GM20000 (cell line): ENCODE results near the gene EPHB3.

Source experiments
- DNase-seq: peaks from one replicate; pipeline ENCODE4 v3.0.0; 2012; ENCODE audit warnings: low spot score
- TF ChIP-seq, protein P1 (sequence below): IDR thresholded peaks from 2 replicates; pipeline ENCODE4 v1.5.1; 2012; ENCODE audit warnings: mild to moderate bottlenecking, control low read depth; ENCODE audit errors: extremely low read depth, missing control alignments

EPHB3 gene

DNA sequence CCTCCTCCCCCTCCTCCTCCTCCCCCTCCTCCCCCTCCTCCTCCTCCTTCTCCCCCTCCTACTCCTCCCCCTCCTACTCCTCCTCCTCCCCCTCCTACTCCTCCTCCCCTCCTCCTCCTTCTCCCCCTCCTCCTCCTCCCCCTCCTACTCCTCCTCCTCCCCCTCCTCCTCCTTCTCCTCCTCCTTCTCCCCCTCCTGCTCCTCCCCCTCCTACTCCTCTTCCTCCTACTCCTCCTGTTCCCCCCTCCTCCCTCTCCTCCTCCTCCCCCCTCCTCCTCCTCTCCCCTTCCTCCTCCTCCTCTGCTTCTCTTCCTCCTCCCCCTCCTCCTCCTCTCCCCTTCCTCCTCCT, 17.1 kb upstream of the EPHB3 start:
- TF ChIP-seq, protein P1, sequence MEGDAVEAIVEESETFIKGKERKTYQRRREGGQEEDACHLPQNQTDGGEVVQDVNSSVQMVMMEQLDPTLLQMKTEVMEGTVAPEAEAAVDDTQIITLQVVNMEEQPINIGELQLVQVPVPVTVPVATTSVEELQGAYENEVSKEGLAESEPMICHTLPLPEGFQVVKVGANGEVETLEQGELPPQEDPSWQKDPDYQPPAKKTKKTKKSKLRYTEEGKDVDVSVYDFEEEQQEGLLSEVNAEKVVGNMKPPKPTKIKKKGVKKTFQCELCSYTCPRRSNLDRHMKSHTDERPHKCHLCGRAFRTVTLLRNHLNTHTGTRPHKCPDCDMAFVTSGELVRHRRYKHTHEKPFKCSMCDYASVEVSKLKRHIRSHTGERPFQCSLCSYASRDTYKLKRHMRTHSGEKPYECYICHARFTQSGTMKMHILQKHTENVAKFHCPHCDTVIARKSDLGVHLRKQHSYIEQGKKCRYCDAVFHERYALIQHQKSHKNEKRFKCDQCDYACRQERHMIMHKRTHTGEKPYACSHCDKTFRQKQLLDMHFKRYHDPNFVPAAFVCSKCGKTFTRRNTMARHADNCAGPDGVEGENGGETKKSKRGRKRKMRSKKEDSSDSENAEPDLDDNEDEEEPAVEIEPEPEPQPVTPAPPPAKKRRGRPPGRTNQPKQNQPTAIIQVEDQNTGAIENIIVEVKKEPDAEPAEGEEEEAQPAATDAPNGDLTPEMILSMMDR: no peak
- no peak for DNase-seq

DNA sequence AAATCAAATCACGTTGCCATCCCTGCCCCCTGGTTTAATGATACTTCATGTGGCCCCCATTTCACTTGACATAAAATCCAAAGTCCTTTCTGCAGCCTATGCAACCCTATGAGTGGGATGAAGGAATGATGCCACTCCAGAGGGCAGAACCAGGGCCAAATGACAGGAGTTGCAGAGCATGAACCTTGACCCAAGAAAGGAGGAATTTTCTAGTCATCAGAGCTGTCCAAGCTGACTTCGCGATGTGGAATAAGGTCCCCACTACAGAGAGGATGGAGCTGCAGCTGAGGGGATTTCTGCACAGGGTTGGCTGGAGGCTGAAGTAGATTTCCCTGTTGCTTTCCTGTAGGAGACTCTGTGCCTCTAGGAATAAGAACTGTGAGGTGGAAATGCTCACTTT, 15.8 kb upstream of the EPHB3 start:
- TF ChIP-seq, protein P1: no peak
- DNase-seq: no peak

DNA sequence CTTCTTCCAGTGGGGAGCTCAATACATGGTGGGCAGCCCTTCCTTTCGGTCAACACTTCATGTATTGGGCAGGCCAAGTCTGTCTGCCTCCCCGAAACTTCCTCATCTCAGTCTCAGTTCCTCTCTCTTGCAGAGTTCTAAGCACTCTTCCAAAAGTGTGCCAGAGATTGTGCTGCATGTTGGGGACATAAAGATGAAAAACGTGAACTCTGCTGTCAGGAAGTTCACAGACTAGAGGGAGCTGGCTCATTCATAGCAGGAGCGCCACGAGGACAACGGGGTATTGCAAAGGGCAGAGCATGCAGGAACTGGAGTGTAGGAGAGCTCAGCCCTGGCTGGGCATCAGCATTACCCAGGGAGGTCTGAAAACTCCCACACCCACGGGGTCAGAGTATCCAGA, 15.3 kb upstream of the EPHB3 start:
- peak; percentile 52 for DNase-seq

DNA sequence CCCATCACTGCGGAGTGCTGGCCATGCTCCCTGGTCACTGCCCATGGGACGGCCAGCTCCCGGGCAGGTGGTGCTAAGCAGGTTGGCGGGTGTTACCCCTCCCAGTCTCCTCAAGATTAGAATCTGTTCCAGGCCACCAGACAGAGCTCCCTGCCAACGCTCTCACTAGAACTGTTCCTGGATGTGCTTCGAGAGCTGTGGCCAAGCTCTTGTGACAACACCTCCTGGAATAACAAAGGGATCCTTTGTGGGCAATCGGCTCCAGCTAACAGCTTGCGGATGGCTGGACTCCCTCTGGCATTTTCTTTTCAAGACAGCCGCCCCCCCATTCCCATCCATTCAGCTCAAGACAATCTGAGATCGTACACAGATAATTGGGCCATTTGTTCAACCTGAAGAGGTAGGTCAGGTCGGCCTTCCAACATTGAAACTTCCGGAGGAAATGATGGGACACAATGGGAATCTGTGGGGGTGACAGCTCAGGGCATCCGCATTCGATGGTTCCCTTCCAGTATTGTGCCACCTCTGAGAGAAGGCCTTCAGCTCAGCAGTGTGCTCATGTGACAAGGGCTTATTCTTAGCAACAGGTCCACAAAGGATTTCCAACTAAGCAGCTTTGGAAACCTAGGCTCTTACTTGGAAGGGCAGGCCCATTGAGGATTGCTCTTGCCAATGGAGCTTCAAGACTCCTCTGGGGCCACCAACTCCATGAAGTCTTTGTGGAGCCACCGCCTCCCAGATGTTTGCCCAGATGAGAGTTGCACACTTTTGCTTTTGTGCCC, 11.6 kb upstream of the EPHB3 start:
- TF ChIP-seq, protein P1: no peak
- no peak for DNase-seq

More for the DNA sequence above, 15.3 kb upstream of the EPHB3 start:
- TF ChIP-seq, protein P1: no peak

DNA sequence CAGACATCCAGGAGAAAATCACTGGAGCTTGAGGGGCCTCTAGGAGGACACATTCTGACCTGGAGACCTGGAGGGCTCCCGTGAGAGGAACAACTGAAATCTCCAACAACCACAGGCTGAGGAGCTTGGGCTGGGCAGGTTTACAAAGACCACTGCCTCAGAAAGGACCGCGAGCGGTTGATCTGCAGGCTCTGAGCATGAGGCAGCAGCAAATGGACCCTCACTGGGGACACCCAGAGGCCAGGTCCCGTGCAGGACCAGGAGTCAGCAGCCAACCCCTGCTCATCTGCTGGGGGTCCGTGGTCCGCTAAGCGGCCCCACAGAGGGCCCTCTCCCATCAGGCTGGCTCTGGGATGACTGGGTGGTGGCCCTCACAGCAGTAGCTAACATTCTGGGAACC, 10.5 kb upstream of the EPHB3 start:
- no peak for DNase-seq
- TF ChIP-seq, protein P1: no peak

DNA sequence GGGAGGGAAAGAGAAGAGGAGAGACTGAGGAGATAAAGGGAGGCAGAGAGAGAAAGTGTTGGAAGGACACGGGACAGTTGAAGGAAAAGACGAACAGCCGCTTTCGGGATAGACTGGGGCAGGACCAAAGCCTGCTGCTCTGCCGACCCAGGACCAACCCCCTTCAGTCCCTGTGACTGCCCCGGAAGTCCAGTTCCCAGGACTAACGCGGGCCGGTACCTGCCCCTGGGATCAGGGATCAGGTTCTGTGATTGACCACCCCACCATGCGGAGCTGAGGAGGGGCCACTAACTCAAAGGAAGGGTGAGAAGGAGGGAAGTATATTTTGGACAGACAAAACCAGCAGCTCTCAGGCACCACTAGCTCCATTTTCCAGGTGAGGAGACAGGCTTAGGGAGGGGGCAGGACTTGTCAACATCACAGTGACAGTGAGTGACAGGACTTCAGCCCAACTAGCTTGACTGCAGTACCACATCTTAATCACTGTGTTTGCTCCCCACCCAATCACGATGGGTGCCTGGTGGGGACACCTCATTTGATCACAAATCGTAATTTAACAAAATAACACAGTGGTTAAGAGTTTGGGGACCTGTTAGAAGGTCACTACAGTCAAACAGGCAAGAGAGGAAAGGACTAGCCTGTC, 9.8 kb upstream of the EPHB3 start:
- no peak for DNase-seq

DNA sequence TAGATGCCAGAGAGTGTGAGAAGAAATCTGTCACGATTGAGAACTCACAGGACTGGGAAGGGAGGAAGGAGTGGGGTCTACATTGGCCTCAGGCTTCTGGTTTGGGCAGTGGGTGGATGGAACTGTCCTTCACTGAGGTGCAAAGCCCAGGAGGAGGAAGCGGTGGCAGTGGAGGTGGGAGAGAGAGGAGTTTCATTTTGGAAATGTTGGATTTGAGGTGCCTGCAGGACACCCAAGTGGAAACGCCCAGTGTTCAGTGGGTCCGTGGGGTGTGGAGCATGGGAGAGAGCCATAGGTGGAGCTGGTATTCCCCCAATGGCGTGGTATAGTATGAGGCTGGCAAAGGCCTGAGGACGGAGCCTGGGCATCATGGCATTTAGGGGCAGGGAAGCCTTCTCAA, 9.3 kb upstream of the EPHB3 start:
- TF ChIP-seq, protein P1: no peak
- DNase-seq: no peak

More for the DNA sequence above, 9.8 kb upstream of the EPHB3 start:
- TF ChIP-seq, protein P1: no peak
